Spleen (tissue), 11 donors: ENCODE measurements around the gene VWC2. TPM values are rescaled to one million over a fixed set of nuclear protein-coding genes. Genes with fewer than 3 reads are reported as not detected.
A peak's percentile ranks its signal among the peaks of the same experiment; 100 is the strongest.

Experiments
- DNase-seq: peaks from one replicate; pipeline ENCODE4 v3.0.0-alpha.2; 2020
- H3K27ac ChIP-seq, 8 donors: fragments of 200-600 bp; sonication (generic) in 7 of 8; 1 replicate in 4 of 8; 2 replicates in 4 of 8; pipeline versions ENCODE4 v1.5.0 to v1.8.0; 2016 to 2021; ENCODE audit warnings: inconsistent platforms in 4 of 8, mild to moderate bottlenecking in 4 of 8, moderate library complexity in 1 of 8
- H3K27me3 ChIP-seq, 7 donors: fragments of 200-600 bp; sonication (generic) in 6 of 7; replicated peaks in 1 of 7; 1 replicate in 4 of 7; 2 replicates in 3 of 7; pipeline versions ENCODE4 v1.5.0 to v1.8.0; 2016 to 2021; ENCODE audit warnings: inconsistent platforms in 3 of 7, mild to moderate bottlenecking in 1 of 7
- H3K36me3 ChIP-seq, 6 donors: fragments of 200-600 bp; sonication (generic) in 5 of 6; 1 replicate in 4 of 6; 2 replicates in 2 of 6; pipeline versions ENCODE4 v1.5.0 to v1.8.0; 2016 to 2021; ENCODE audit warnings: inconsistent platforms in 2 of 6
- H3K4me1 ChIP-seq, 6 donors: fragments of 200-600 bp; sonication (generic) in 5 of 6; 1 replicate in 3 of 6; 2 replicates in 3 of 6; pipeline versions ENCODE4 v1.5.0 to v1.8.0; 2016 to 2021; ENCODE audit warnings: inconsistent platforms in 3 of 6
- H3K4me3 ChIP-seq, 8 donors: fragments of 200-600 bp; sonication (generic) in 7 of 8; 1 replicate in 4 of 8; 2 replicates in 4 of 8; pipeline versions ENCODE4 v1.5.0 to v1.8.0; 2016 to 2021; ENCODE audit warnings: inconsistent platforms in 4 of 8, mild to moderate bottlenecking in 4 of 8, moderate library complexity in 2 of 8
- H3K9me3 ChIP-seq, 8 donors: fragments of 200-600 bp; sonication (generic) in 7 of 8; 1 replicate in 4 of 8; 2 replicates in 4 of 8; pipeline versions ENCODE4 v1.5.0 to v1.8.0; 2016 to 2021; ENCODE audit warnings: inconsistent platforms in 4 of 8
- CTCF ChIP-seq, 11 experiments: fragments of 200-600 bp in 7 of 11; fragments of 450-650 bp in 4 of 11; sonication (generic) in 4 of 11; IDR thresholded peaks in 8 of 11; conservative IDR thresholded peaks in 3 of 11; 1 replicate in 7 of 11; 2 replicates in 4 of 11; pipeline versions ENCODE4 v1.4.0 to v1.8.0; 2016 to 2021; ENCODE audit warnings: antibody characterized with exemption in 11 of 11, inconsistent platforms in 4 of 11, mild to moderate bottlenecking in 1 of 11
- POLR2A ChIP-seq, 3 donors: fragments of 450-650 bp; IDR thresholded peaks; one replicate each; pipeline ENCODE4 v1.5.1; 2017; ENCODE audit warnings: antibody characterized with exemption in 3 of 3, mild to moderate bottlenecking in 1 of 3
- POLR2AphosphoS5 ChIP-seq, 3 donors: sonication (generic); formaldehyde crosslinking; IDR thresholded peaks; one replicate each; pipeline ENCODE4 v1.5.1; 2017; ENCODE audit warnings: antibody characterized with exemption in 3 of 3
- WGBS, 5 donors: extraction: QIAGEN DNeasy Blood & Tissue Kit in 3 of 5; methylation state at CpG; one replicate each; pipeline versions ENCODE4 v1.1.5 to v1.1.7; 2013 to 2018; 5-methylcytosine and 5-hydroxymethylcytosine counted together
- intact Hi-C: fragments of 100-400 bp; cut with DNase I; formaldehyde crosslinking; loops from one replicate; pipeline ENCODE4 v1.15.0; 2023; ENCODE audit warnings: low total_unique reads
- polyA plus RNA-seq, 3 donors: library from polyadenylated mRNA; stranded (reverse); fragments of 200-250 nt; gene quantifications; one replicate each; pipeline ENCODE4 v1.2.1, GENCODE V29; 2013
- total RNA-seq, 7 donors: library from RNA; depleted of rRNA in 3 of 7; stranded (reverse); fragments of >200 nt in 3 of 7; fragmentation: NEBNext Ultra II Directional in 4 of 7; extraction: Animal tissue kit (Norgen Biotek cat#: 25700) in 4 of 7; gene quantifications; one replicate each; pipeline versions ENCODE4 v1.1.0 to v1.2.1, GENCODE V29; 2016 to 2021
- donor health status: healthy with polysubstance abuse.
- donor health status: DM: no; HTN: no; CAD: no; lungs with moderate emphysema.
- donor health status: DM: no; HTN: no; CAD: no.
- donor health status: Bipolar disorder and iron deficiency.
- donor health status: healthy.
- donor health status: DM: no; HTN: no; CAD: no.
- donor health status: DM: yes; HTN: yes; CAD: no.

VWC2 gene
- total and polyA plus RNA-seq, 10 donors = under 0.01 to 0.11 (median 0.07) TPM; not detected in 7

GRCh38 chr7:49769285-49769857 lies 4.1 kb upstream of the VWC2 start:
- intact Hi-C loops = no loop called here
- H3K27ac ChIP-seq = no peak overlapping the region
- no peaks in the 10 kb centered on the region for H3K36me3 ChIP-seq
- no peak for TF ChIP-seq POLR2A (IDR thresholded peaks at IDR 0.05)
- TF ChIP-seq POLR2AphosphoS5 (IDR thresholded peaks at IDR 0.05) = no peak
- no peak for TF ChIP-seq CTCF (IDR thresholded peaks at IDR 0.05 in 8 of 11, conservative IDR thresholded peaks at IDR 0.05 in 3 of 11)
- no peak for DNase-seq
- no peak overlapping the region for H3K4me3 ChIP-seq
- peaks cover under 1 to 49% (median 25%) of the 10 kb centered on the region in 7 donors for H3K27me3 ChIP-seq
- H3K4me1 ChIP-seq = peaks cover 0 to 17% (median 14%) of the 10 kb centered on the region in 6 donors
- H3K9me3 ChIP-seq = no peaks in the 10 kb centered on the region

- intact Hi-C loops = no loop called here
- Histone ChIP-seq H3K27me3 (peaks cover 4 to 63% (median 40%) of the 10 kb centered on the region in 7 donors), H3K36me3 (no peaks in the 10 kb centered on the region), H3K4me1 (peaks cover 0 to 32% (median 27%) of the 10 kb centered on the region in 6 donors), H3K4me3 (no peak overlapping the region), H3K27ac (no peak overlapping the region), H3K9me3 (no peaks in the 10 kb centered on the region)
- WGBS, 5 donors = 79 to 91% (median 86%) methylated on average over 4 of the region's 4 CpGs
- DNase-seq = no peak
- TF ChIP-seq CTCF (IDR thresholded peaks at IDR 0.05 in 8 of 11, conservative IDR thresholded peaks at IDR 0.05 in 3 of 11) (no peak), POLR2AphosphoS5 (IDR thresholded peaks at IDR 0.05) (no peak), POLR2A (IDR thresholded peaks at IDR 0.05) (no peak)
Observed at GRCh38 chr7:49770838-49771237, 2.6 kb upstream of the VWC2 start.

GRCh38 chr7:49771427-49772176 lies 1.8 kb upstream of the VWC2 start:
- TF ChIP-seq CTCF (IDR thresholded peaks at IDR 0.05 in 8 of 11, conservative IDR thresholded peaks at IDR 0.05 in 3 of 11) = no peak
- Histone ChIP-seq H3K27me3 (peaks cover 4 to 71% (median 42%) of the 10 kb centered on the region in 7 donors), H3K27ac (no peak overlapping the region), H3K4me1 (peaks cover 0 to 34% (median 29%) of the 10 kb centered on the region in 6 donors), H3K36me3 (no peaks in the 10 kb centered on the region), H3K9me3 (no peaks in the 10 kb centered on the region), H3K4me3 (no peak overlapping the region)
- DNase-seq = no peak
- intact Hi-C loops = no loop called here
- WGBS, 5 donors = 78 to 84% (median 82%) methylated on average over 11 of the region's 11 CpGs

- TF ChIP-seq CTCF (IDR thresholded peaks at IDR 0.05 in 8 of 11, conservative IDR thresholded peaks at IDR 0.05 in 3 of 11) = no peak
- TF ChIP-seq POLR2AphosphoS5 (IDR thresholded peaks at IDR 0.05) = no peak
- no peak for TF ChIP-seq POLR2A (IDR thresholded peaks at IDR 0.05)
- peaks cover 4 to 84% (median 42%) of the 10 kb centered on the region in 7 donors for H3K27me3 ChIP-seq
- no peaks in the 10 kb centered on the region for H3K36me3 ChIP-seq
- WGBS, 5 donors = 4 to 10% (median 5%) methylated on average over 11 of the region's 11 CpGs
- H3K27ac ChIP-seq = no peak overlapping the region
- peaks cover 0 to 34% (median 29%) of the 10 kb centered on the region in 6 donors for H3K4me1 ChIP-seq
- DNase-seq = no peak
- intact Hi-C loops = no loop called here
- H3K9me3 ChIP-seq = no peaks in the 10 kb centered on the region
- H3K4me3 ChIP-seq = peak overlapping the region in 7 of 8 donors; percentile 26 to 62 (median 35)
Observed at GRCh38 chr7:49772916-49773217, 571 bp upstream of the VWC2 start.
